HG02852 (cell line): ENCODE results near the gene RTCA.
A peak's percentile ranks its signal among the peaks of the same experiment; 100 is the strongest.
"Not testable (repeated sequence)": the region's sequence is repeated elsewhere in the genome, so short reads cannot be mapped to it uniquely, and the experiment has no call there.

Source experiments
- ATAC-seq: cut with Tn5 transposase; IDR thresholded peaks from one replicate; pipeline ENCODE4 v1.9.1; 2021; ENCODE audit warnings: mild to moderate bottlenecking, moderate library complexity; ENCODE audit not compliant: unreplicated experiment

The RTCA gene

DNA sequence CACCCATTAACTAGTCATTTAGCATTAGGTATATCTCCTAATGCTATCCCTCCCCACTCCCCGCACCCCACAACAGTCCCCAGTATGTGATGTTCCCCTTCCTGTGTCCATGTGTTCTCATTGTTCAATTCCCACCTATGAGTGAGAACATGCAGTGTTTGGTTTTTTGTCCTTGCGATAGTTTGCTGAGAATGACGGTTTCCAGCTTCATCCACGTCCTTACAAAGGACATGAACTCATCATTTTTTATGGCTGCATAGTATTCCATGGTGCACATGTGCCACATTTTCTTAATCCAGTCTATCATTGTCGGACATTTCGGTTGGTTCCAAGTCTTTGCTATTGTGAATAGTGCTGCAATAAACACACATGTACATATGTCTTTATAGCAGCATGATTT lies 7.6 kb upstream of the RTCA start:
- ATAC-seq: not testable (repeated sequence)

- ATAC-seq: no peak
Observed at GRCh38 chr1:100261686-100262085, 4.3 kb upstream of the RTCA start.

- not testable (repeated sequence) for ATAC-seq
Observed at GRCh38 chr1:100264081-100264480, 1.9 kb upstream of the RTCA start.

DNA sequence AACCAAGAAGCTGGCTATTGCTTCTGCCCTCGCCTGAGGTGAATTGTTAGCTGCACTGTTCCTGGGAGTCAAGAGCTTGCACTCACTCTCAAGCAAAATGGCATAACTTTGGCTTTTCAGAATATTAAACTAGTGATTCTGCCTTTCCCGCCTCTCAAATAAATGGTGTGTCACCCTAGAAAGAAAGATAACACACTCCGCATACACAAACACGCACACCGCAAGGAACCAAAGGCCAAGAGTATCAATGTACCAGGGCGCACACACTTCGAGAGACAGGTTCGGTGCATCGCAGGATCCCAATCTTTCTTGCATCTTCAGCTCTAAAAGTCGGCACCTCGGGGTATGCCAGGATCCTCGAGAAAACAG lies 470 bp upstream of the RTCA start:
- peak; percentile 30 for ATAC-seq

DNA sequence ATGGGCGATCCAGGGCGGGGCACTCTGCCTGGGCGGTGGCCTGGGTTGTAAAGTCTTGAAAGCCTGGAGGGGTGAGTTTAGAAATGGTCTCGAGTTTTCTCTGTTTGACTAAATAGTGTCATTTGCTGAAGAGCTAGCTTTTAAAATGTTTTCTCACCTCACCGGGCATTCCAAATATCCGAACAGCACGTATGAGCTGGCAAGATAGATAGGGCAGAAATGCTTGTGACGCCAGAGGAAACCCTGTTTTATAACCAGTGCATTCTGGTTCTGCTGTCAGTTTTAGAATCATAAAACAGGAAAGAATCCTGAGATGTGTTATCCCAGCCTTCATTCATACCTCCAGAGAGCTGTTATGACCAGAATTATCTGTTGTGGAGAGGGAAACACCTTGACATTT lies 725 bp downstream of the RTCA start:
- ATAC-seq: peak; percentile 21

- no peak for ATAC-seq
Observed at GRCh38 chr1:100267284-100267683, 1.3 kb downstream of the RTCA start.

- no peak for ATAC-seq
Observed at GRCh38 chr1:100268202-100268601, 2.2 kb downstream of the RTCA start.

DNA sequence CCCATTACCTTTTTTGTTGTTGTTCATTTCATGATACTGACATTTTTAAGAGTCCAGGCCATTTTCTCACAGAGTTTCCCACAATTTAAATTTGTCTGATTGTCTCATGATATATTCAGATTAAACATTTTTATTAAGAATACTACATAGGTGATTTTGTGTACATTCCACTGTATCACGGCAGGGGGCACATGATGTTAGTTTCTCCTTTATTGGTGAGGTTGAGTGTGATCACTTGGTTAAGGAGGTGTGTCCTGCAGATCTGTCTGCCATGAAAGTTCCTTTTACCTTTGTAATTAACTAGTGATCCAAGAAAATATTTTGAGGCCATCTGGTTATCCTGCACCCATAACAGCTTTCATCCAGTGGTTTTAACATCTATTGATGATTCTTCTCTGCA lies 11.8 kb downstream of the RTCA start:
- no peak for ATAC-seq

DNA sequence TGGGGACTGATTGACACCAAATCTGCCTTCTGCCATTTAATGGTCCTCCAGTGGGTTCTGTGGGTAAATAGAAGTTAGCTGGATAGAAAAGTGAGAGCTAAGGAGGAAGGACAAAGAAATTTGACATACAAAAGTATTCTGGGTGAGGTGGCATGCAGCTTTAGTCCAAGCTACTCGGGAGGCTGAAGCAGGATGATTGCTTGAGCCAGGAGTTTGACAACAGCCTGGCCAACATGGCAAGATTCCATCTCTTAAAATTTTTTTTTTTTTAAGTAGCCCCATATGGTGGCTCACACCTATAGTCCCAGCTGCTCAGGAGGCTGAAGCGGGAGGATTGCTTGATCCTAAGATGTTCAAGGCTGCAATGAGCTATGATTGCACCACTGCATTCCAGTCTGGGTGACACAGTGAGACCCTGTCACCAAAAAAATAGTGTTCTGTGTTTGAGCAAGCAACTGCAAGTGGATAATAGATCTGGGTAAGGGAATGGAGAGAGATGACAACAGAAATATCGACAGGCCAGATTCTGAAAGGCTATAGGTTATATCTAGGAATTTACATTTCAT lies 13.4 kb downstream of the RTCA start:
- no peak for ATAC-seq

- no peak for ATAC-seq
Observed at GRCh38 chr1:100279954-100280682, 14.1 kb downstream of the RTCA start.

DNA sequence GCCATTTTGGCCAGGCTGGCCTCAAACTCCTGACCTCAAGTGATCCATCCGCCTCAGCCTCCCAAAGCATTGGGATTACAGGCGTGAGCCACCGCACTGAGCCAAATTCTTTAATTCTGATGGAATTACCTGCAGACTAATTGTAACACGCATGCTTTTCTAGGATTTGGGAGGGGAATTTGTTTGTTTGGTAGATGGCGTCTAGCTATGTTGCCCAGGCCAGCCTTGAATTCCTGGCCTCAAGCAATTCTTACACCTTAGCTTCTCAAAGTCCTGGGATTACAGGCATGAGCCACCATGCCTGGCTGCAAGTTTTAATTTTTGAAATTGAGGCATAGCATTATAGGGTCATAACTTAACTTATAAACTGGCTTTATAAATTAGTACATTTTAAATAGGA lies 18.6 kb downstream of the RTCA start:
- ATAC-seq: no peak

DNA sequence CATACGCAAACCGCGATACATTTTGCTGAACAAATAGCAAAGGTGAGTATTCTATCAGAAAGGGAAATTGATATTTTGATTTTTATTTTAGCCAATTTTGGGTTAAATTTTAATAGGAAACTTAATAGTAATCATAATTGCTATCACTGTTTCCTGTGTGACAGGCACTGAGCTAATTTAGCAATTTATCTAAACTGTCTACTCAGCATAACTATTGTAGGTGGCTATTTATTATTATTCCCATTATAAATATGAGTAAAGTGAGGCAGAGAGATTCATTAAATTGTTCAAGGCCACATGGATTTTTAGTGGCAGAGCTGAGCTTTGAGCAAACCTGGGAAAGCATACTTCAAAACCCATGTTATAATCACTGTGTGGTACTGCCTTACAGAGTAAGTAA lies 21.1 kb downstream of the RTCA start:
- ATAC-seq: no peak

DNA sequence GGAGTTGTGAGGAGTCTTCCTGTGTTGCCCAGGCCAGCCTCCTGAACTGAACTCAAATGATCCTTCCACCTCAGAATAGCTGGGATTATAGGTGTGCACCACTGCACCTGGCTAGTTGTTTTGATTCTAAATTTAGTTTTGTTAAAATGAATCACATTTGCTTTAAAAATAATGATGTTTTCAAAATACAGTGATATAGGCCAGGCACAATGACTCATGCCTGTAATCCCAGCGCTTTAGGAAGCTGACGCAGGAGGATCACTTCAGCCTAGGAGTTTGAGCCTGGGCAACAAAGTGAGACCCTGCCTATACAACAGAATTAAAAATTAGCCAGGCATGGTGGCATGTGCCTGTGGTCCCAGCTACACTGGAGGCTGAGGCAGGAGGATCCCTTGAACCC lies 24.3 kb downstream of the RTCA start:
- ATAC-seq: no peak

DNA sequence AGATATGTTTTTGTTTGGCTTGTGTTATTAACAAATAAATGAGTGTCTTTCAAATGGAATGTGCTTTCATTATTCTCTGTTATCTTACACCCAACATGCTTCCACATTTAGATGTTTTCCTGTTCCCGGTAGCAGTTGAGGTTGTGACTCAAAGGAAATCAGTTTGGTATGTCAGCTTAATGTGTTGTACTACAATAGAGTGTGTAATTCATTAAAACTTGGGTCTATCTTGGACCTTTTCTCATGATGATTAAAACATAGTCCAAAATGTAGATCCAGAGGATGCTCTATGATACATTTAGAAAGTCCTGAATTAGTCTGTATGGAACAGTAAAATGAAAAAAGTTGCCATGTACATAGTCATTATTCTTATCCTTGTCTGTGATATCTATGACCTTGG lies 26.7 kb downstream of the RTCA start:
- no peak for ATAC-seq

DNA sequence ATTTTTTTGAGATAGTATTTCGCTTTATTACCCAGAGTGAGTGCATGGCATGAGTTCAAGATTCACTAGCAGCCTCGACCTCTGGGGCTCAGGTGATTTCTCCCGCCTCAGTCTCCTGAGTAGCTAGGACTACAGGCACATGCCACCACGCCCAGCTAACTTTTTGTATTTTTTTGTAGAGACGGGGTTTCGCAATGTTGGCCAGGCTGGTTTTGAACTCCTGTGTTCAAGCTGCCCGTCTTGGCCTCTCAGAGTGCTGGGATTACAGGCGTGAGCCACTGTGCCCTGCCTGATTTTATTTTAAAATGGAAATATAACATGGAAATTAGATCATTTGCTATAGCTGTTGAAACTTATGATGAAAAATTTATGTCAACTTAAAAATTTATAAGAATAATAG lies 30.1 kb downstream of the RTCA start:
- no peak for ATAC-seq

- ATAC-seq: not testable (repeated sequence)
Observed at GRCh38 chr1:100296997-100297396, 31.0 kb downstream of the RTCA start.

- no peak for ATAC-seq
Observed at GRCh38 chr1:100298512-100298911, 32.5 kb downstream of the RTCA start.

- ATAC-seq: no peak
Observed at GRCh38 chr1:100299521-100300222, 33.7 kb downstream of the RTCA start.

DNA sequence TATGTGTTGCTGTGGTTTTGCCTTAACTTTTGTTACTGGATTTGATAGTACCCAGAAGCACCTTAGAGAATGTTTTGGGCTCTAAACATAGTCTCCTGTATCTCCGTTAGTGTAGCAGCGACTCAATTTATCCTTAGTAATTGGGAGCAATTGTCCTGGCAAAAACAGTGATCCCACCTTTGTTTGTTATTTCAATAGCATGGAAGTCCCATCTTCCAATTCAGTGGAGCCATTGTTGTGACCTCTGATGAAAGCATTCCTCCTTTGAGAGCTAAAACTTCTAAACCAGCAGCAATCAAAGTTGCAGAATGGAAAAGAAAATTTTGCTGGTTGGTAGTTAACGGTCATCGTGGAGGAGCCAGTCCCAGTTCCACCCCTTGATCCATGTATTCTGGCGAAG lies 34.7 kb downstream of the RTCA start:
- ATAC-seq: no peak

DNA sequence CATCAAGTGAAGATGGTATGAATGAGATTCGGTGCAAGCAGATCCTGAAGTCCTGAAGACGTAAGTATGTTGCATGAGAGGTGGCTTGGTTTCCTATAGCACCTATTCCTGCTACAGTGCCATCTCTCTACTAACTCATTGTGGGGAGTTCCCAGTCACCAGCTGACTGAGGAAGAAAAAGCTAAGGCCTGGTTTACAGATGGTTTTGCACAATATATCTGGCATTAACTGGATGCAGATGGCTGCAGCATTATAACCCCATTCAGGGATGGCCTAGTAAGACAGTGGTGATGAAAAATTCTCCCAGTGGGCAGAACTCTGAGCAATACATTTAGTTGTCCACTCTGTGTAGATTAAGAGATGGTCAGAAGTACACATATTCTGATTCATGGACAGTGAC lies 36.7 kb downstream of the RTCA start:
- no peak for ATAC-seq

DNA sequence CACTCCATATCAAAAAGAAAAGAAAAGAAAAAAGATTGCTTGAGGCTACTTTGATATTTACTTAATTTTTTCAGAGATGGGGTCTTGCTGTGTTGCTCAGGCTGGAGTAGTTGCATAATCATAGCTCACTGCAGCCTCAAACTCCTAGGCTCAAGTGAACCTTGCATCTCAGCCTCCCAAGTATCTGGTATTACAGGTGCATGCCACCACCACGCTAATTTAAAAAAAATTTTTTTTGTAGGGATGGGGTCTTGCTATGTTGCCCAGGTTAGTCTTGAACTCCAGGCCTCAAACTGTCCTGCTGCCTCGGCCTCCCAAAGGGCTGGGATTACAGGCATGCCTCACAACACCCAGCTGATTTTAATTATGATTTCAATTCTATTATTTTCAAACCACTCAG lies 38.2 kb downstream of the RTCA start:
- no peak for ATAC-seq

GRCh38 chr1:100304921-100305320 lies 38.9 kb downstream of the RTCA start:
- ATAC-seq: no peak
